Esophagus muscularis mucosa (tissue), 4 donors: ENCODE measurements around the gene PBRM1. TPM values are rescaled to one million over a fixed set of nuclear protein-coding genes. Genes with fewer than 3 reads are reported as not detected.
"Not testable (repeated sequence)": the region's sequence is repeated elsewhere in the genome, so short reads cannot be mapped to it uniquely, and the experiment has no call there.

Experiments
- DNase-seq: peaks from one replicate; pipeline ENCODE4 v3.0.0-alpha.2; 2017; ENCODE audit errors: extremely low spot score
- H3K27ac ChIP-seq, 4 donors: fragments of 200-600 bp; sonication (generic); replicated peaks in 1 of 4; 1 replicate in 3 of 4; 2 replicates in 1 of 4; pipeline ENCODE4 v1.5.1; 2016 to 2019; ENCODE audit warnings: mild to moderate bottlenecking in 1 of 4
- H3K27me3 ChIP-seq, 4 donors: fragments of 200-600 bp; sonication (generic); one replicate each; pipeline versions ENCODE4 v1.5.1 to v1.6.0; 2016 to 2019
- H3K36me3 ChIP-seq, 4 donors: fragments of 200-600 bp; sonication (generic); one replicate each; pipeline ENCODE4 v1.5.1; 2016 to 2019
- H3K4me1 ChIP-seq, 4 donors: fragments of 200-600 bp; sonication (generic); one replicate each; pipeline ENCODE4 v1.5.1; 2016 to 2019
- H3K4me3 ChIP-seq, 4 donors: fragments of 200-600 bp; sonication (generic); 1 replicate in 2 of 4; 2 replicates in 2 of 4; pipeline ENCODE4 v1.5.1; 2016 to 2019; ENCODE audit warnings: mild to moderate bottlenecking in 4 of 4, moderate library complexity in 1 of 4
- H3K9me3 ChIP-seq, 4 donors: fragments of 200-600 bp; sonication (generic); 1 replicate in 3 of 4; 2 replicates in 1 of 4; pipeline ENCODE4 v1.5.1; 2016 to 2019
- EP300 ChIP-seq: sonication (generic); formaldehyde crosslinking; IDR thresholded peaks from one replicate; pipeline ENCODE4 v1.6.1; 2017; ENCODE audit warnings: antibody characterized with exemption
- POLR2A ChIP-seq: fragments of 450-650 bp; IDR thresholded peaks from one replicate; pipeline ENCODE4 v1.6.1; 2017; ENCODE audit warnings: antibody characterized with exemption, moderate library complexity, mild to moderate bottlenecking, low read depth
- POLR2AphosphoS5 ChIP-seq, 2 donors: sonication (generic); formaldehyde crosslinking; IDR thresholded peaks; one replicate each; pipeline ENCODE4 v1.6.1; 2017; ENCODE audit warnings: antibody characterized with exemption in 2 of 2
- WGBS: methylation state at CpG from one replicate; pipeline ENCODE4 v1.1.5; 2018; 5-methylcytosine and 5-hydroxymethylcytosine counted together
- intact Hi-C: fragments of 100-400 bp; cut with DNase I; formaldehyde crosslinking; loops from one replicate; pipeline ENCODE4 v1.15.1; 2023
- total RNA-seq, 4 donors: library from RNA; depleted of rRNA; stranded (reverse); fragments of >200 nt; gene quantifications; one replicate each; pipeline versions ENCODE4 v1.1.0 to v1.2.1, GENCODE V29; 2016
- TF ChIP-seq, protein P1 (sequence below), 3 experiments: fragments of 200-600 bp in 2 of 3; fragments of 450-650 bp in 1 of 3; sonication (generic) in 2 of 3; IDR thresholded peaks; one replicate each; pipeline ENCODE4 v1.5.1; 2017 to 2019; ENCODE audit warnings: antibody characterized with exemption in 3 of 3, mild to moderate bottlenecking in 2 of 3, moderate library complexity in 1 of 3

Gene PBRM1
- total RNA-seq, 4 donors from 2014 or later, result 79.4 to 99.3 (median 82.8) TPM

DNA sequence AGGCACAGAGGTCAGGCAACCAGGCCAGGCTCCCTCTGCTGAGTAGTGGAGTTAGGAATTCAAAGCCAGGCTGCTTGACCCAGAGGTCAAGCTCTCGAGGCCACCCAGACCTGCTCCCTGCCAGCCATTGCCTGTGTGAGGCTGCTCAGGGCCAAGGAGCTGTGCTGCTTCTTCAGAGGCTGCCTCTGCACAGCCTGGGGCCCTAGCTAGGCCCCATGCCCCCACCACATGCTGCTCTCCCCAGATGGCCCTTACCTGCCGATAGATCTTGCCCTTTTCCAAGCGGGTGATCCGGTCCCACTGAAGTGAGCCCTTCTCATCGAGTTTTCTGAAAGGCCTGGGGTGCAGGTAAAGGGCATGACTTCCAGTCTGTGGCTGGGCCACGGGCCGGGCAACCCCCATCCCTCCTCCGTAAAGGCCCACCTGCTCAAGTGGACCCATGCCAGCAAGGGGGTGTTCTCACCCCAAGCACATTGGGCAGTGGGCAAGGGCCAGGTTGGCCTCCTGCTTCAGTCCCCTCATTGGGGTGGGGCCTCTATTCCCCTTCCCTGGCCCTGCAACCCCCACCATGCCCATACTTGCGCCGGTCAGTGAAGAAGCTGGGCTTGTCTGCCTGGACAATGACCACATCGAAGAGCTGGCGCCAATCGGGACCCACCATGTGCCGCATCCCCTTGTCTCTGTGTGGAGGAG is 158.5 kb downstream of the PBRM1 start:
- no peak for DNase-seq
- Histone ChIP-seq H3K27ac (peak overlapping the region in 1 of 4 donors; percentile 28), H3K4me3 (no peak overlapping the region), H3K27me3 (no peaks in the 10 kb centered on the region), H3K9me3 (no peaks in the 10 kb centered on the region), H3K36me3 (peaks cover 15 to 56% (median 54%) of the 10 kb centered on the region in 4 donors), H3K4me1 (peaks cover 56 to 73% (median 68%) of the 10 kb centered on the region in 4 donors)
- TF ChIP-seq, protein P1, sequence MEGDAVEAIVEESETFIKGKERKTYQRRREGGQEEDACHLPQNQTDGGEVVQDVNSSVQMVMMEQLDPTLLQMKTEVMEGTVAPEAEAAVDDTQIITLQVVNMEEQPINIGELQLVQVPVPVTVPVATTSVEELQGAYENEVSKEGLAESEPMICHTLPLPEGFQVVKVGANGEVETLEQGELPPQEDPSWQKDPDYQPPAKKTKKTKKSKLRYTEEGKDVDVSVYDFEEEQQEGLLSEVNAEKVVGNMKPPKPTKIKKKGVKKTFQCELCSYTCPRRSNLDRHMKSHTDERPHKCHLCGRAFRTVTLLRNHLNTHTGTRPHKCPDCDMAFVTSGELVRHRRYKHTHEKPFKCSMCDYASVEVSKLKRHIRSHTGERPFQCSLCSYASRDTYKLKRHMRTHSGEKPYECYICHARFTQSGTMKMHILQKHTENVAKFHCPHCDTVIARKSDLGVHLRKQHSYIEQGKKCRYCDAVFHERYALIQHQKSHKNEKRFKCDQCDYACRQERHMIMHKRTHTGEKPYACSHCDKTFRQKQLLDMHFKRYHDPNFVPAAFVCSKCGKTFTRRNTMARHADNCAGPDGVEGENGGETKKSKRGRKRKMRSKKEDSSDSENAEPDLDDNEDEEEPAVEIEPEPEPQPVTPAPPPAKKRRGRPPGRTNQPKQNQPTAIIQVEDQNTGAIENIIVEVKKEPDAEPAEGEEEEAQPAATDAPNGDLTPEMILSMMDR (IDR thresholded peaks at IDR 0.05), result no peak
- intact Hi-C loops, result no loop called here
- WGBS, result 89% methylated on average over 12 of the region's 14 CpGs

GRCh38 chr3:52526671-52527038 is 159.1 kb downstream of the PBRM1 start:
- Histone ChIP-seq H3K4me1 (peaks cover 51 to 68% (median 63%) of the 10 kb centered on the region in 4 donors), H3K27ac (peak overlapping the region in 1 of 4 donors; percentile 28), H3K36me3 (peaks cover 15 to 61% (median 59%) of the 10 kb centered on the region in 4 donors)
- whole genome bisulfite sequencing, result 94% methylated on average over 3 of the region's 5 CpGs
- H3K27me3 ChIP-seq, intact Hi-C loops, H3K9me3 ChIP-seq, H3K4me3 ChIP-seq, DNase-seq: not testable (repeated sequence)

DNA sequence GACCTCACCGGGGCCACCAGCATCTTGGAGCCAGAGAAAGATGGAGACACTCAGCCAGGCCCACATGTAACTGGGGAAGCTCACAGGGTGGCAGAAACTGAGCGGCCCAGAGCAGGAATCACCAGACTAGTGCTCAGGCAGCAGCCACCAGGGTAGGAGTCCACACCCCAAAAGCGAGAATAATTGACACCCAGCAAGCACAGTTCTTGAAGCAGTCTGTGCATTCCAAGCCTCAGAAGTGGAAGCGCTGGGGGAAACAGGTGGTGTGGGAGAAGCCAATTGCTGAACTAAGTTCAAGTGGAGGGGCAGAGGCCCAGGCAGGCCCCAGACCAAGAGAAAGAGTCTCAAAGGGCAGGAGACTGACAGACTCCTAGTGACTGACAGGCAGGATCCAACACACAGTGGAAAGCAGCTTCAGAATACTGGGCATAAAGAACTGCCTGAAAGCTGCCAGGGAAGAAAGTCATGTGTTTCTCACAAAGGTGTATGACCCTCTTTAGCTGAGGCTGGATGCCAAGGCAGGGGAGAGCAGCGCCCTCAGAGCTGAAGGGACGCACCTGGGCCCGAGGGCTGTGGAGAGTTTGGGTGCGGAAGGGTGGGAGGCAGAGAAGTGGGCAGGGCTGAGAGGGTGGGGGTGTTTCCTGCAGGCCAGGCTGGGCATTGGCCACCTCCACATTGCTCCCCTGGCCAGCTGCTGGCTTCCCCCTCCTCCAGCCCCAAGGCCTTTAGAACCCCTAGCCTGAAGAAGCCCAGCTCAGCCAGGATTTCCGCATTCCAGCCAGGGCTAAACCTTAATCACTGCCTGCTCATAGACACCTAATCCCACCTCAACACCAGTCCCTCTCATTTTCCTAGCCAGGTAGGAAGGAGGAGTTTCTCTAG is 159.8 kb downstream of the PBRM1 start:
- WGBS, result 83% methylated on average over 9 of the region's 9 CpGs
- TF ChIP-seq POLR2A (no peak), POLR2AphosphoS5 (IDR thresholded peaks at IDR 0.05) (no peak), EP300 (no peak)
- H3K4me1 ChIP-seq, result peaks cover 43 to 61% (median 55%) of the 10 kb centered on the region in 4 donors
- H3K27me3 ChIP-seq, result no peaks in the 10 kb centered on the region
- DNase-seq, result no peak
- H3K4me3 ChIP-seq, result no peak overlapping the region
- intact Hi-C loops, result no loop called here
- peak overlapping the region; percentile 24 to 65 (median 46) for H3K27ac ChIP-seq
- no peaks in the 10 kb centered on the region for H3K9me3 ChIP-seq
- peaks cover 15 to 66% (median 61%) of the 10 kb centered on the region in 4 donors for H3K36me3 ChIP-seq

- 80% methylated on average over 20 of the region's 34 CpGs for WGBS
- H3K4me3 ChIP-seq, result no peak overlapping the region
- no peaks in the 10 kb centered on the region for H3K9me3 ChIP-seq
- peaks cover 15 to 75% (median 64%) of the 10 kb centered on the region in 4 donors for H3K36me3 ChIP-seq
- H3K4me1 ChIP-seq, result peaks cover 34 to 52% (median 46%) of the 10 kb centered on the region in 4 donors
- H3K27ac ChIP-seq, result peak overlapping the region; percentile 24 to 65 (median 46)
- no peak for DNase-seq
- peak; percentile 2 to 24 for TF ChIP-seq POLR2AphosphoS5 (IDR thresholded peaks at IDR 0.05)
- TF ChIP-seq, protein P1 (IDR thresholded peaks at IDR 0.05), result no peak
- no peaks in the 10 kb centered on the region for H3K27me3 ChIP-seq
- intact Hi-C loops, result no loop called here
Observed at GRCh38 chr3:52524752-52525679, 160.7 kb downstream of the PBRM1 start.

DNA sequence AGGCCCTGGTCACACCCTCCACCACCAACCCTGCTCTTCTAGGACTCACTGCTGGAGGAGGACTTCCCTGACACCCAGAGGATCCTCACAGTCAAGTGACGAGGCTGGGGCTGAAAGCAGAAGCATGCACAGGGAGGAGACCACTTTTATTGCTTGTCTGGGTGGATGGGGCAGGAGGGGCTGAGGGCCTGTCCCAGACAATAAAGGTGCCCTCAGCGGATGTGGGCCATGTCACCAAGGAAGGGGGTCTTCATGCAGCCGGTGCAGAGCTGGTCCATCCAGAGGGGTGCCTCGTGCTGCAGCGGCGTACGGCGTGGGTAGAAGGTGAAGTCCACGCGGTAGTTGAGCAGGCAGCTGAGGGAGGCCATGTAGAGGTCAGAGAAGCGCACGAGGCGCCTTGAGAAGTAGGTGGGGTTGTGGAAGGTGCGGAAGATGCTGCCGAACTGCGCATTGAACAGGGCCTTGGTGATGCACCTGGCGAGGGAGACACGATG is 161.4 kb downstream of the PBRM1 start:
- no peaks in the 10 kb centered on the region for H3K9me3 ChIP-seq
- WGBS, result 94% methylated on average over 18 of the region's 18 CpGs
- peaks cover 27 to 44% (median 39%) of the 10 kb centered on the region in 4 donors for H3K4me1 ChIP-seq
- intact Hi-C loops, result no loop called here
- H3K4me3 ChIP-seq, result no peak overlapping the region
- H3K27me3 ChIP-seq, result no peaks in the 10 kb centered on the region
- no peak for DNase-seq
- H3K27ac ChIP-seq, result peak overlapping the region; percentile 24 to 65 (median 46)
- peaks cover 15 to 80% (median 70%) of the 10 kb centered on the region in 4 donors for H3K36me3 ChIP-seq
- TF ChIP-seq POLR2A, result no peak
- no peak for TF ChIP-seq POLR2AphosphoS5 (IDR thresholded peaks at IDR 0.05)
- no peak for TF ChIP-seq EP300
- TF ChIP-seq, protein P1 (IDR thresholded peaks at IDR 0.05), result no peak
